Coronary artery (tissue), 2 donors: Measurements from ENCODE around the gene ZNF862.
"Not testable (repeated sequence)": the region's sequence is repeated elsewhere in the genome, so short reads cannot be mapped to it uniquely, and the experiment has no call there.

Experiments
- DNase-seq: peaks from one replicate; pipeline ENCODE4 v3.0.0-alpha.2; 2017; ENCODE audit warnings: low spot score
- H3K27ac ChIP-seq, 2 donors: fragments of 200-600 bp; sonication (generic); one replicate each; pipeline ENCODE4 v1.5.1; 2016 to 2019
- H3K4me3 ChIP-seq: fragments of 200-600 bp; sonication (generic); 2 replicates; pipeline ENCODE4 v1.5.1; 2016; ENCODE audit warnings: mild to moderate bottlenecking, moderate library complexity
- TF ChIP-seq, protein P1 (sequence below): fragments of 200-600 bp; sonication (generic); IDR thresholded peaks from one replicate; pipeline ENCODE4 v1.5.1; 2019; ENCODE audit warnings: antibody characterized with exemption

The ZNF862 gene

DNA sequence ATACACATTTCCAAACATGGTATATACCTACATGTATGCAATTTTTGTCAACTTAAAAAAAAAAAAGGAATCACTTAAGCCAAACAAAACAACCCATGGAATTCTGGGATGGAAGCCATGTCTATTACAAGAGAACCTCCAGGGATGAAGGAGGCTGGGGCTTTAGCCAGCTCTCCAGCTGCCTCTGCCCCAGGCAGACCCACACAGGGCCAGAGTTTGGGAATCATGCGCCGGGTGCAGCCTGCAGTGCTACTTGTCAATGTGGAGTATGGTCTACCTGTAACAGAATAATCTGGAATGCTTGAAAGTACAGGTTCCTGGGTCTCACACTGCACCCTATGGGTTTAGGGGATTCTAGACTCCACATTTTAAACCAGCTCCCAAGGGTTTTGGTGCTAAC, 46.4 kb downstream of the ZNF862 start:
- TF ChIP-seq, protein P1, sequence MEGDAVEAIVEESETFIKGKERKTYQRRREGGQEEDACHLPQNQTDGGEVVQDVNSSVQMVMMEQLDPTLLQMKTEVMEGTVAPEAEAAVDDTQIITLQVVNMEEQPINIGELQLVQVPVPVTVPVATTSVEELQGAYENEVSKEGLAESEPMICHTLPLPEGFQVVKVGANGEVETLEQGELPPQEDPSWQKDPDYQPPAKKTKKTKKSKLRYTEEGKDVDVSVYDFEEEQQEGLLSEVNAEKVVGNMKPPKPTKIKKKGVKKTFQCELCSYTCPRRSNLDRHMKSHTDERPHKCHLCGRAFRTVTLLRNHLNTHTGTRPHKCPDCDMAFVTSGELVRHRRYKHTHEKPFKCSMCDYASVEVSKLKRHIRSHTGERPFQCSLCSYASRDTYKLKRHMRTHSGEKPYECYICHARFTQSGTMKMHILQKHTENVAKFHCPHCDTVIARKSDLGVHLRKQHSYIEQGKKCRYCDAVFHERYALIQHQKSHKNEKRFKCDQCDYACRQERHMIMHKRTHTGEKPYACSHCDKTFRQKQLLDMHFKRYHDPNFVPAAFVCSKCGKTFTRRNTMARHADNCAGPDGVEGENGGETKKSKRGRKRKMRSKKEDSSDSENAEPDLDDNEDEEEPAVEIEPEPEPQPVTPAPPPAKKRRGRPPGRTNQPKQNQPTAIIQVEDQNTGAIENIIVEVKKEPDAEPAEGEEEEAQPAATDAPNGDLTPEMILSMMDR = no peak
- Histone ChIP-seq H3K27ac (no peak overlapping the region), H3K4me3 (no peak overlapping the region)
- peak; percentile 70 for DNase-seq

DNA sequence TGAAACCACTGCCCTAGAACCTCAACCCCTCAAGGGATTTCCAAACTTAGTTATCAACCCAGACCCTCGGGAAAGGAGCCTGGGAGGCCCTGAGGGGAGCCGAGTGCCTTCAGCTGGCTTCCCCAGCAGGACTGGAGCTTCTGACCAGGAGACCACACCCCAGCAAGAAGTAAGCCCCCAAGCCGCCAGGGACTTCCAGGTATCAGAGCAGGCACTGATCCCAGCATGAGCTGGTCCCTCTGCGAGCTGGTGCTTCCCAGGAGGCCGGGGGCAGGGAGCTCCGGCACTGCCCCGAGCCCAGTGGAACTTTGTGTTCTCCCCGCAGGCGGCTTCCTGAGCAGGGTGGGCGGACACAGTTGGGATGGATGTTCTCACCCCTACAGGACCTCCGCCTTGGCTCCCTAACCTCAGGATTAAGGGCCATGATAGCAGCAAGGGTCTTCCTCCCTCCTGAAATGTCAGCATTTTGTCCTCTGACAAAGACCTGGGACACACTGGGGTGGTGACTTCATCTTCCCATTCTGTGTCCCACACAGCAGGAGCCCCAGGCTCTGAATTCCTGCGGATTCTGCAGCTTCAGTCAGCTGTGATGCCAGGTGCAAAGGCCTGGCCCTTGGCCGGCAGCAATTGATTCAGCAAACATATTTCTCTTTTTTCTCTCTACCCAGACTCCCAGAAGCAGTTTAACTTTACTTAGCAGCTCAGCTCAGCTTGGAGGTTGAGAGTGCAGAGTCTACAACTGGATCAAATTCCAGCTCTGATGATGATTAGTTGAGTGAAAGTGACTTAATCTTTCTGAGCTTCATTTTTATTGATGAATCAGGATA, 47.2 kb downstream of the ZNF862 start:
- TF ChIP-seq, protein P1 = no peak
- H3K27ac ChIP-seq = no peak overlapping the region
- DNase-seq = peak; percentile 62
- H3K4me3 ChIP-seq = no peak overlapping the region

DNA sequence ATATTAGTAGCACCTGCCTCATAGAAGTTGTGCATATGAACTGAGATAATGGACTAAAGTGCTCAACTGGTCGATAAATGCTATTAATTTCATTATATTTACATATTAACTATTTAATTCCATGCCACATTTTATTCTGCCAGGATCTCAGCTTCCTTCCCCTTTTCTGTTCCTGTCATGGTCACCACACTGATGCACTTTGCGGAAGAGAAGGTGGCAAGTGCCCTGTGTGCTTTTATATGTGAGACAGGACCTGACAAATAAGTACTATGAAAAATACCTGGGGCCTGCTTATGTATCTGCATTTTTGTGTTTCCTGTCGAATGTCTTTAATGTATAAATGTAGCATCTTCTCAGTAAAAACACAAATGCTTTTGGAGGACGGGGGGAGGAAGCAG, 47.8 kb downstream of the ZNF862 start:
- Histone ChIP-seq H3K4me3 (no peak overlapping the region), H3K27ac (no peak overlapping the region)
- TF ChIP-seq, protein P1 = no peak
- DNase-seq = no peak

DNA sequence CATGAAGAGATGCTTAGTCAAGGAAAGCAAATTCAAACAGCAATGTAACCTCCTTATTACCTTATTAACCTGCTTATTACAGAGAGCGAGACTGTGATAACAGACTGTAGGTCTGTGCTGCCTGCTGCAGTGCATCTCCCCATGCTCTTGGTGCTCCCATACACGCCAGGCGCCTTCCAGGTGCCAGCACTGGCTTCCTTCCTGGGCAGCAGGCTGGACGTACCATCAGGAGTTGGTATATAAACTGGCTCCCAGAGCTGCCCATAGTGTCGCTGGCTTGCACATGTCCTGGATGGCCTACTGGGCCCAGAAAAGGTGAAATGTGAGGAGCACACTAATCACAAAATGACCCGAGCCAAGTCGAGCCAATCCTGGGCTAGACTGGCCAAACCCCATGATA, 49.1 kb downstream of the ZNF862 start:
- peak; percentile 41 for DNase-seq

DNA sequence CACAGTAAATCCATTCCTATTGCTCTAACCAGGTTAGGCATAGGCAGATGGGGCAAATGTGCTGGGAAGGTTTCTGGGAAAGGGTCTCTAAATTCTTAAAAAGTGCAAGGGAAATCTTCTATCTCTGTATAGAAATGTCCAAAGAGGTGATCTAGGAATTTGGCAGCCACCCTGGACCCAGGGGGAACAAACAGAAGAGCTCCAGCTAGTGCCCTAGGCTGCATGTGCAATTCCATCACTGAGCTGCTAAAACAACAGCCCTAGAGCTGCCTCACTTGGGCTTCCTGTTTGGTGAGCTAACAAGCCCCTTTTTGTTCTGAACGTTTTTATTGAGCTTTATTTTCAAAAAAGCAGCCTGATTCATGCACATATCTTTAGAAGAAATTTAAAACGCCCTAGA, 52.5 kb downstream of the ZNF862 start:
- DNase-seq, H3K4me3 ChIP-seq, H3K27ac ChIP-seq: not testable (repeated sequence)

More for the DNA sequence above, 49.1 kb downstream of the ZNF862 start:
- Histone ChIP-seq H3K4me3 (no peak overlapping the region), H3K27ac (no peak overlapping the region)
- TF ChIP-seq, protein P1 = no peak

DNA sequence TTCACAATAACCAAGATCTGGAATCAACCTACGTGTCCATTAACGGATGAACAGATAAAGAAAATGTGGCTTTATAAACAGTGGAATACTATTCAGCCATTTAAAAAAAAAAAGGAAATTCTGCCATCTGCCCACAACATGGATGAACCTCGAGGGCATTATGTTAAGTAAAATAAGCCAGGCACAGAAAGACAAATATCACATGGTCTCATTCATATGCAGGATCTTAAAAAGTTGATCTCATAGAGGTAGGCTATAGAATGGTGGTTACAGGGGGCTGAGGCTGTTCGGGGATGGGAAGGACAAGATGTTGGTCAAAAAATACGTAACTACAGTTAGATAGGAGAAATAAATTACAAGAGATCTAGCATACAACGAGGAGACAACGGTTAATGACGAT, 56.8 kb downstream of the ZNF862 start:
- H3K4me3 ChIP-seq, DNase-seq, H3K27ac ChIP-seq: not testable (repeated sequence)

DNA sequence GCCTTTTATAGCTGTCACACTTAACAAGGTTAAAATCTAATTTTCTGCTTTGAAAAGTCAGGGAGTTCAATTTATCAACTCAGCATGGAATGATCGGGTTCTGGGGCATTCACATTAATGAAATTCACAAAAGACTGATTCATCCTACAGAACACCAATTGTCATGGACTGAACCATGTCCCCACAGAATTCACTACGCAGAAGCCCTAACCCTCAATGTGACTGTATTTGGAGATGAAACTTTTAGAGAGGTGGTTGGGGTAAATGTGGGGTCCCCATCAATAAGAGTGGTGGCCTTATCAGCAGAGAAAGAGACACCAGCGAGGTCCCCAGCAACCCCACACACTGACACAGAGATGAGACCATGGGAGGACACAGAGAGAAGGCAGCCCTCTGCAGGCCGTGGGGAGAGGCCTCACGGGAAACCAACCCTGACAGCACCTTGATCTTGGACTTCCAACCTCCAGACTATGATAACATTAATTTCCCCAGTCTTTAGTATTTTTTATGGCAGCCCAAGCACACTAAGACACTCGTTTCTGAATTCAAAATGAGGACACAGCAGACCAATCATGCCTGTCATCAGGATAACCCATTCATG, 69.7 kb downstream of the ZNF862 start:
- DNase-seq, H3K27ac ChIP-seq, H3K4me3 ChIP-seq: not testable (repeated sequence)

DNA sequence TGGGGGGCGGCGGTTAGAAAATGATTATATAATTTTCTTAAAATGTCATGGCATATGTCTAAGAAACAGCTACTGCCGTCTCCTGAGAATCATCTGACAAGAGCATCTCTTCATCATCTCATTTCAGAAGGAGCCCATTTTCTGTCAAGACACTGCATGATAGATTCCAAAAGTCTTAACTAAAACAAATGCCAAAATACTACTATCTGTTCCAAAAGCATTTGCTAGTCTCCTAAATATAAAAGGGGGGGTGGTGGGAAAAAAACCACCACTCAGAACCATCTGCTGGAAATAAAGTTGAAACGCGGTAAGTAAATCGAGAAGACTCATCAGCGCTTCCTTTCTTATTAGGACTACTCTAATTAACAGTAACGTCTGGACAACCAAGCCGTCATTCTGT, 72.0 kb downstream of the ZNF862 start:
- not testable (repeated sequence) for H3K4me3 ChIP-seq, H3K27ac ChIP-seq, DNase-seq

DNA sequence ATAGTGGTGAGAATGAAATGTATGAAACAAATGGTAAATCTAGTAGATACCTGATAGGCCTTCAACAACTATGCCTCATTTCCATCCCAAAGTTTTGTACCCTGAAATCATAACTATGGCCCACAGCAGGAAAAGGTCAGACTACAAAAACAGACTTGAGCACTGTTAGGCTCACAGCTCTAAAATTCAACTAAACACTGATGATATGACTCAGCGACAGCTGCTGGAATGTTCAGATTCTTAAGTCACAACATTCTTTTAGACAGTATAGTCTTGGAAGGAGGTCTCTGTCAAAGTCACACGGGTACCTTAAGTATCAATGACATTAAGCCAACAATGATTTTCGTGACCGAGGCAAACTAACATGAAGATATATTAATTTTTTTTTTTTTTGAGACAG, 74.0 kb downstream of the ZNF862 start:
- H3K27ac ChIP-seq, H3K4me3 ChIP-seq, DNase-seq: not testable (repeated sequence)
